Suprapubic skin (tissue), 4 donors: ENCODE data around the gene BMERB1. TPM values are rescaled to one million over a fixed set of nuclear protein-coding genes. Genes with fewer than 3 reads are reported as not detected.

Experiments
- DNase-seq, 2 donors: peaks; one replicate each; pipeline ENCODE4 v3.0.0-alpha.2; 2019; ENCODE audit warnings: low spot score in 2 of 2
- H3K27ac ChIP-seq: fragments of 200-600 bp; sonication (generic); one replicate; pipeline ENCODE4 v1.5.1; 2019
- H3K27me3 ChIP-seq: fragments of 200-600 bp; sonication (generic); one replicate; pipeline ENCODE4 v1.5.1; 2019
- H3K36me3 ChIP-seq: fragments of 200-600 bp; sonication (generic); one replicate; pipeline ENCODE4 v1.5.1; 2019
- H3K4me1 ChIP-seq: fragments of 200-600 bp; sonication (generic); one replicate; pipeline ENCODE4 v1.5.1; 2019
- H3K4me3 ChIP-seq: fragments of 200-600 bp; sonication (generic); one replicate; pipeline ENCODE4 v1.5.1; 2019; ENCODE audit warnings: mild to moderate bottlenecking
- H3K9me3 ChIP-seq: fragments of 200-600 bp; sonication (generic); one replicate; pipeline ENCODE4 v1.5.1; 2019
- EP300 ChIP-seq: sonication (generic); formaldehyde crosslinking; IDR thresholded peaks from one replicate; pipeline ENCODE4 v1.6.1; 2017; ENCODE audit warnings: antibody characterized with exemption
- POLR2A ChIP-seq, 2 donors: fragments of 450-650 bp; IDR thresholded peaks; one replicate each; pipeline ENCODE4 v1.6.1; 2017; ENCODE audit warnings: antibody characterized with exemption in 2 of 2, mild to moderate bottlenecking in 2 of 2, moderate library complexity in 2 of 2
- POLR2AphosphoS5 ChIP-seq, 3 donors: sonication (generic); formaldehyde crosslinking; IDR thresholded peaks; one replicate each; pipeline ENCODE4 v1.6.1; 2017; ENCODE audit warnings: antibody characterized with exemption in 3 of 3
- WGBS: methylation state at CpG from one replicate; pipeline ENCODE4 v1.1.5; 2018; 5-methylcytosine and 5-hydroxymethylcytosine counted together
- total RNA-seq, 4 donors: library from RNA; depleted of rRNA; stranded (reverse); fragments of >200 nt; gene quantifications; one replicate each; pipeline ENCODE4 v1.1.0, GENCODE V29; 2016
- TF ChIP-seq, protein P1 (sequence below), 2 donors: fragments of 200-600 bp in 1 of 2; fragments of 450-650 bp in 1 of 2; sonication (generic) in 1 of 2; IDR thresholded peaks; one replicate each; pipeline ENCODE4 v1.5.1; 2016 to 2019; ENCODE audit warnings: antibody characterized with exemption in 2 of 2, mild to moderate bottlenecking in 1 of 2, moderate library complexity in 1 of 2

BMERB1 gene
- total RNA-seq, 4 donors from 2014 or later: 5.5 to 31.4 (median 17.9) TPM

GRCh38 chr16:15631730-15632409, 197.5 kb downstream of the BMERB1 start:
- H3K27me3 ChIP-seq: no peaks in the 10 kb centered on the region
- WGBS: 100% methylated on average over 2 of the region's 2 CpGs
- H3K4me3 ChIP-seq: no peak overlapping the region
- peaks cover 85% of the 10 kb centered on the region for H3K36me3 ChIP-seq
- TF ChIP-seq, protein P1, sequence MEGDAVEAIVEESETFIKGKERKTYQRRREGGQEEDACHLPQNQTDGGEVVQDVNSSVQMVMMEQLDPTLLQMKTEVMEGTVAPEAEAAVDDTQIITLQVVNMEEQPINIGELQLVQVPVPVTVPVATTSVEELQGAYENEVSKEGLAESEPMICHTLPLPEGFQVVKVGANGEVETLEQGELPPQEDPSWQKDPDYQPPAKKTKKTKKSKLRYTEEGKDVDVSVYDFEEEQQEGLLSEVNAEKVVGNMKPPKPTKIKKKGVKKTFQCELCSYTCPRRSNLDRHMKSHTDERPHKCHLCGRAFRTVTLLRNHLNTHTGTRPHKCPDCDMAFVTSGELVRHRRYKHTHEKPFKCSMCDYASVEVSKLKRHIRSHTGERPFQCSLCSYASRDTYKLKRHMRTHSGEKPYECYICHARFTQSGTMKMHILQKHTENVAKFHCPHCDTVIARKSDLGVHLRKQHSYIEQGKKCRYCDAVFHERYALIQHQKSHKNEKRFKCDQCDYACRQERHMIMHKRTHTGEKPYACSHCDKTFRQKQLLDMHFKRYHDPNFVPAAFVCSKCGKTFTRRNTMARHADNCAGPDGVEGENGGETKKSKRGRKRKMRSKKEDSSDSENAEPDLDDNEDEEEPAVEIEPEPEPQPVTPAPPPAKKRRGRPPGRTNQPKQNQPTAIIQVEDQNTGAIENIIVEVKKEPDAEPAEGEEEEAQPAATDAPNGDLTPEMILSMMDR (IDR thresholded peaks at IDR 0.05): no peak
- TF ChIP-seq EP300 (no peak), POLR2A (IDR thresholded peaks at IDR 0.05) (no peak), POLR2AphosphoS5 (IDR thresholded peaks at IDR 0.05) (no peak)
- no peak overlapping the region for H3K27ac ChIP-seq
- no peaks in the 10 kb centered on the region for H3K4me1 ChIP-seq
- no peaks in the 10 kb centered on the region for H3K9me3 ChIP-seq
- no peak for DNase-seq

- TF ChIP-seq, protein P1 (IDR thresholded peaks at IDR 0.05): no peak
- TF ChIP-seq POLR2A (IDR thresholded peaks at IDR 0.05) (no peak), POLR2AphosphoS5 (IDR thresholded peaks at IDR 0.05) (no peak), EP300 (no peak)
- Histone ChIP-seq H3K4me1 (peaks cover 10% of the 10 kb centered on the region), H3K4me3 (no peak overlapping the region), H3K27ac (no peak overlapping the region), H3K9me3 (no peaks in the 10 kb centered on the region), H3K27me3 (no peaks in the 10 kb centered on the region), H3K36me3 (peaks cover 90% of the 10 kb centered on the region)
- whole genome bisulfite sequencing: 93% methylated on average over 9 of the region's 9 CpGs
- DNase-seq: no peak
These were observed 201.5 kb downstream of the BMERB1 start for GRCh38 chr16:15635926-15636325.

- H3K4me1 ChIP-seq: peaks cover 15% of the 10 kb centered on the region
- TF ChIP-seq EP300 (no peak), POLR2AphosphoS5 (IDR thresholded peaks at IDR 0.05) (no peak), POLR2A (IDR thresholded peaks at IDR 0.05) (no peak)
- TF ChIP-seq, protein P1 (IDR thresholded peaks at IDR 0.05): no peak
- H3K4me3 ChIP-seq: no peak overlapping the region
- no peaks in the 10 kb centered on the region for H3K9me3 ChIP-seq
- H3K36me3 ChIP-seq: peaks cover 85% of the 10 kb centered on the region
- no peak for DNase-seq
- H3K27me3 ChIP-seq: no peaks in the 10 kb centered on the region
- H3K27ac ChIP-seq: no peak overlapping the region
These were observed 202.0 kb downstream of the BMERB1 start for GRCh38 chr16:15636392-15636873.

Other genes starting within 250 kb of the BMERB1 start
- gene NPIPA5, start 56.3 kb upstream of the BMERB1 start, total RNA-seq: 10 to 100 TPM in 1 of 4 donors, 1 to 10 TPM in 2, not detected in 1; 2.6 to 21.6 (median 8.5) TPM
- gene MPV17L, start 38.8 kb upstream of the BMERB1 start, total RNA-seq: 10 to 100 TPM in 2 of 4 donors, 1 to 10 TPM in 2; 3.9 to 15.8 (median 11.0) TPM
- 100 to 1,000 TPM in 1 of 4 donors, 10 to 100 TPM in 3; 36.2 to 117 (median 44.2) TPM for gene MARF1, start 208.6 kb downstream of the BMERB1 start, total RNA-seq
- 100 to 1,000 TPM in 3 of 4 donors, 10 to 100 TPM in 1; 85.2 to 145 (median 120) TPM for gene NDE1, start 215.7 kb downstream of the BMERB1 start, total RNA-seq